Rectal smooth muscle tissue (tissue), 1 donor: ENCODE results near the gene NDNF.
A peak's percentile ranks its signal among the peaks of the same experiment; 100 is the strongest.

Source experiments
- H3K27ac ChIP-seq: one replicate; pipeline ENCODE4 v1.7.0; 2013; ENCODE audit warnings: low read depth, low read length, inconsistent platforms
- H3K27me3 ChIP-seq: one replicate; pipeline ENCODE4 v1.7.0; 2013; ENCODE audit warnings: low read length; ENCODE audit not compliant: control insufficient read depth, insufficient read depth
- H3K36me3 ChIP-seq: one replicate; pipeline ENCODE4 v1.7.0; 2013; ENCODE audit warnings: low read length; ENCODE audit not compliant: control insufficient read depth, insufficient read depth
- H3K4me1 ChIP-seq: one replicate; pipeline ENCODE4 v1.7.0; 2013; ENCODE audit warnings: low read length; ENCODE audit not compliant: control insufficient read depth, insufficient read depth
- H3K4me3 ChIP-seq: one replicate; pipeline ENCODE4 v1.7.0; 2013; ENCODE audit warnings: low read length
- H3K9ac ChIP-seq: one replicate; pipeline ENCODE4 v1.7.0; 2013; ENCODE audit warnings: low read length

The NDNF gene

GRCh38 chr4:121072224-121073003 lies at the start of gene NDNF:
TSS of gene NDNF (minus strand) at chr4:121072535. CDS start at chr4:121045837, 26,698 bp downstream.
- Histone ChIP-seq H3K9ac (no peak within 1 kb of the TSS), H3K27me3 (peaks cover 4% of the 10 kb centered on the region), H3K27ac (no peak within 1 kb of the TSS)

GRCh38 chr4:121119715-121120114 lies 47.4 kb upstream of the NDNF start:
- Histone ChIP-seq H3K9ac (no peak overlapping the region), H3K27me3 (no peaks in the 10 kb centered on the region), H3K27ac (no peak overlapping the region), H3K4me1 (no peaks in the 10 kb centered on the region), H3K36me3 (no peaks in the 10 kb centered on the region), H3K4me3 (no peak overlapping the region)

More at GRCh38 chr4:121072224-121073003, at the start of gene NDNF:
- Histone ChIP-seq H3K36me3 (no peaks in the 10 kb centered on the region), H3K4me3 (peak within 1 kb of the TSS; percentile 84), H3K4me1 (no peaks in the 10 kb centered on the region)

DNA sequence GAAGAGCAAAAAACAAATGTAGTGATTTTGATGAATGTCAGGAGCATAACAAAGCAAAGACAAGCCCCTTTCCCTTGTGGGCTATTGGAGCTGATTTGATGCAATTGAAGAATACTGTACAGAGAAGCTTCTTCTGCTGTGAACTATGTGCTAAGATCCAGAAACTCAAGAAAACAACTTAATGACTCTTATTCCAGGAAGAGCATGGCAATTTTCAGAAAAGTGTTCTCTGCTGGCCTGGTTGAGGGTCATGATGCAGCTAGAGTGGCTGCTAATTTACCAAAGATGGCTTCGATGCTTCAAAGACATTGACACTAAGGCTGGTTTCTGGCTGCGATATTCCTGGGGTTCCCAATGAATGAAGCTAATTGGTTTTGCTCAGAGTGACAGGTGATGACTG lies 46.0 kb upstream of the NDNF start:
- no peak overlapping the region for H3K27ac ChIP-seq
- no peaks in the 10 kb centered on the region for H3K4me1 ChIP-seq
- no peaks in the 10 kb centered on the region for H3K27me3 ChIP-seq
- no peak overlapping the region for H3K4me3 ChIP-seq
- no peaks in the 10 kb centered on the region for H3K36me3 ChIP-seq
- no peak overlapping the region for H3K9ac ChIP-seq

DNA sequence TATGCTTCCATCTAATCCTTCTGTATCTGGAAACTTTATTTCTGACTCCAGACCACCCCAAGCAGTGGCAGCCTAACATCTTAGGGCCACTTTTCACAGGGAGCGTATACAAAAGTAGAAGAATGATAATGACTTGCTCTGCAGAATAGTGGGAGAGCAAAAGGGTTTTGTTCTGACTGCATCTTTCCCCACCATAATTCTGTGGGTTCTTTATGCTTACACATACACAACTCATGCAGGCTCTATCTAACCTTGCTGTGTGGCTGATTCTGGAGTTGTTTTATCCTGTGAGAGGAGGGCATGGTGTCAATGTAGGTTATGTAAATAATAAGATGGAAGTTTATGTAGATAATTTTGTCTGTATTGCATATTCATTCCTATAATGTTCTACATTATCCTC lies 42.4 kb upstream of the NDNF start:
- H3K27me3 ChIP-seq, result no peaks in the 10 kb centered on the region
- no peak overlapping the region for H3K9ac ChIP-seq
- H3K27ac ChIP-seq, result no peak overlapping the region
- H3K4me3 ChIP-seq, result no peak overlapping the region
- no peaks in the 10 kb centered on the region for H3K4me1 ChIP-seq
- no peaks in the 10 kb centered on the region for H3K36me3 ChIP-seq

DNA sequence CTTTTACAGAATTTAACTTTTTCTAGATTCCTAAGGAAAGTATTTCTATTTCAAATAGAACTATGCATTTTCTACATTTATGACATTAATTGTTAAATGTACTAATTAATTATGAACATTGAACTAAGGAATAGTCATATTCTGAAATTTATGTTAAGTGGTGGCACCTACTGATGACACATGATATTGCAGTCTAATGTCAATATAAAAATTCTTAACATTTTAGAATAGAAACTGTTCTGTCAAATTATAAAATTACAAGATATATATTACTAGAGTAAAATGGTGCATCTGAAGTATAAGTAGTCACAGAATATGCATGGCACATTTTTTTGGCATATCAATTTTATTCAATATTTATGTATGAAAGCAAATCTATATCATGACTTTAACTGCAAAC lies 40.2 kb upstream of the NDNF start:
- no peak overlapping the region for H3K27ac ChIP-seq

DNA sequence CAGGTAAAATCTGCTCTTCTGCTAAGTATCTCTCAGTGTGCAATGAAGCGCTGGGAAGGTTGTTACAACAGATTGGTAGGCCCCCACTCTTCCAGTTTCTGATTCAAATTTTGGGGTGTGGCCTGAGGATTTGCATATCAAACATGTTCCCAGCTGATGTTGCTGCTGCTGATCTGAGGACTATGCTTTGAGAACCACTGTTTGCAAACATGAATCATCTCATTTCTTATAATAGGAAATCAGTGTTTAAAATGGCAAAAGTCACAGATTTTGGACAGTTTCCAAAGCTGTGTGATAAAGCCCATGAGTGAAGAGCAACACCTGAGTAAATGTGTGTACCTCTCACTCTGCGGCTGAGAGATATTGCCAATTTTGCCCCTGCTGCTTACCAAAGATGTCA lies 36.2 kb upstream of the NDNF start:
- Histone ChIP-seq H3K36me3 (no peaks in the 10 kb centered on the region), H3K27me3 (no peaks in the 10 kb centered on the region), H3K4me3 (no peak overlapping the region), H3K4me1 (no peaks in the 10 kb centered on the region), H3K9ac (no peak overlapping the region), H3K27ac (no peak overlapping the region)

More for the DNA sequence above, 40.2 kb upstream of the NDNF start:
- H3K36me3 ChIP-seq, result no peaks in the 10 kb centered on the region
- H3K27me3 ChIP-seq, result no peaks in the 10 kb centered on the region
- H3K9ac ChIP-seq, result no peak overlapping the region
- H3K4me3 ChIP-seq, result no peak overlapping the region
- no peaks in the 10 kb centered on the region for H3K4me1 ChIP-seq

GRCh38 chr4:121107507-121107906 lies 35.2 kb upstream of the NDNF start:
- H3K36me3 ChIP-seq, result no peaks in the 10 kb centered on the region
- no peaks in the 10 kb centered on the region for H3K27me3 ChIP-seq
- H3K9ac ChIP-seq, result no peak overlapping the region
- H3K4me3 ChIP-seq, result no peak overlapping the region
- no peak overlapping the region for H3K27ac ChIP-seq
- H3K4me1 ChIP-seq, result no peaks in the 10 kb centered on the region

- Histone ChIP-seq H3K27me3 (no peaks in the 10 kb centered on the region), H3K4me3 (no peak overlapping the region), H3K27ac (no peak overlapping the region), H3K4me1 (no peaks in the 10 kb centered on the region), H3K9ac (no peak overlapping the region), H3K36me3 (no peaks in the 10 kb centered on the region)
Measured at GRCh38 chr4:121100093-121100775, 27.9 kb upstream of the NDNF start.

DNA sequence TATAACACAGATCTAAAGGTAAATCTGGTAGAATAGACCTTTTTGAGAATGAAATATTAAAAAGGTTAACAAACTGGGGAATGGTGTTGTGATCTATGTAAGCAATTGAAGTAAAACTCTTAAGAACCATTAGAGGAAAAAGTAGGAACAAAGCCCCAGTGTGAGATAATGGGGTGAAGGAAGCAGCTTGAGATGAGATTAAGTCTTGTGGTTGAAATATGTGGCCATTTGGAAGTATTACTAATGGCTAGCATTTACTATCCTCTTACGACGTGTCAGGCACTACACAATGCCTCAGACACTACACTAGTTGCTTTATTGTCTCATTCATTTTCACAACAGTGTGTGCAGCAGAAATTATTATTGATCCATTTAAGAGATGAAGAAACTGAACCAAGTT lies 25.9 kb upstream of the NDNF start:
- no peak overlapping the region for H3K4me3 ChIP-seq
- H3K36me3 ChIP-seq, result no peaks in the 10 kb centered on the region
- H3K27me3 ChIP-seq, result no peaks in the 10 kb centered on the region
- H3K27ac ChIP-seq, result no peak overlapping the region
- H3K4me1 ChIP-seq, result no peaks in the 10 kb centered on the region
- H3K9ac ChIP-seq, result no peak overlapping the region

DNA sequence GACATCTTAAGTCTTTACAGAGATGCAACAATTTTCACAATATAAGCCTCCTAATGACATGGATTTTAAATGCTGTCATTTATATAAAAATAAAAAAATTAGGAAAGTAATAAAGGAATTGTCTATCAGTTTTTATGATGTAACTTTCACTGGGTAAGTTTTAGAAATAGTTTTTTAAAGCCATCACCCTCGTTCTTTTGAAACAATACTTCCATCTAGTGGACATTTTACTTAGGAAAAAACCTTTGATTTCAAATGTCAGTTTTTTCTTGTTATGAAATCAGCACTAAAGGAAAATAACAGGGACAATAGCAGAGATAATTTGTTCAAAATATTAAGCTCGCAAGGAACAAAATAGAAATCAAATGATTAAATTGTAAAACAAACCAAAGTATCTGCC lies 24.3 kb upstream of the NDNF start:
- Histone ChIP-seq H3K27ac (no peak overlapping the region), H3K36me3 (no peaks in the 10 kb centered on the region), H3K4me3 (no peak overlapping the region), H3K9ac (no peak overlapping the region), H3K27me3 (no peaks in the 10 kb centered on the region), H3K4me1 (no peaks in the 10 kb centered on the region)

DNA sequence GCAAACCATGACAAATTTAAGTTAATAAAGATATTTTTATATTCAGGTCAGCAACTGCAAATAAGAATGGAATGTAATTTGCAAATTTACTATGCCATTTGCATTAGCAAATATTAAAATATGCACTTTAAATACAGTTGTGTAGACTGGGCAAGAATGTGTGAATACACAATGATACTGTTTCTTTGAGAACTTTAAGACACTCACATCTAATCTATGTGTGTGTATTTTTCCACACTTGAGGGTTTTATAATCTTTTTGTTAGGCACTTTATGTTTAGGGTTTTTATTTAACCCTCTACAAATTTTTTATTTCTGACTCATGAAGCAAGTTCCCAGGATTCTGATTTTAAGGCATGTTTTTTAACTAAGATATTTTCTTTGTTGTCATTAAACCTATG lies 23.9 kb upstream of the NDNF start:
- Histone ChIP-seq H3K27me3 (no peaks in the 10 kb centered on the region), H3K4me3 (no peak overlapping the region), H3K4me1 (no peaks in the 10 kb centered on the region), H3K36me3 (no peaks in the 10 kb centered on the region), H3K9ac (no peak overlapping the region), H3K27ac (no peak overlapping the region)

GRCh38 chr4:121094297-121094966 lies 22.1 kb upstream of the NDNF start:
- no peak overlapping the region for H3K9ac ChIP-seq
- no peak overlapping the region for H3K4me3 ChIP-seq
- no peaks in the 10 kb centered on the region for H3K36me3 ChIP-seq
- no peaks in the 10 kb centered on the region for H3K4me1 ChIP-seq
- H3K27ac ChIP-seq, result no peak overlapping the region
- no peaks in the 10 kb centered on the region for H3K27me3 ChIP-seq
